Endothelial cell of umbilical vein (primary cell): ENCODE data around the gene SFTPA1. TPM values are rescaled to one million over a fixed set of nuclear protein-coding genes. Genes with fewer than 3 reads are reported as not detected.
A peak's percentile ranks its signal among the peaks of the same experiment; 100 is the strongest.
"Not testable (repeated sequence)": the region's sequence is repeated elsewhere in the genome, so short reads cannot be mapped to it uniquely, and the experiment has no call there.

Experiments used
- BruUV-seq: library from RNA; stranded (reverse); fragments of 400-500 nt; replicated peaks from 2 replicates; lab custom pipeline; 2021; lab: Mats Ljungman, UMichigan
- CTCF ChIA-PET: fragments of 300-600, 350-600 bp; sonication (Branson Sonifier 250); formaldehyde crosslinking; loops from one replicate; lab custom pipeline; 2021; ENCODE audit warnings: antibody characterized with exemption, inconsistent platforms; lab: Charles Lee
- POLR2A ChIA-PET: fragments of 300-600, 350-600 bp; sonication (Branson Sonifier 250); formaldehyde crosslinking; loops from one replicate; lab custom pipeline; 2021; ENCODE audit warnings: antibody characterized with exemption, inconsistent platforms; lab: Charles Lee
- DNase-seq: peaks from one replicate; pipeline ENCODE4 v3.0.0-alpha.2; 2011; ENCODE audit warnings: low read depth, low spot score
- FAIRE-seq: peaks from 2 replicates; lab custom pipeline; 2011; peaks lifted over from hg19 to GRCh38; lab: Jason Lieb, UNC
- H2AFZ ChIP-seq: 2 replicates; pipeline ENCODE4 v1.6.0; 2012; ENCODE audit warnings: low read depth, low read length, control low read depth, inconsistent platforms
- H3K27ac ChIP-seq: 2 replicates; pipeline ENCODE4 v1.5.1; 2011; ENCODE audit warnings: low read depth, mild to moderate bottlenecking, control low read depth, low read length, moderate library complexity; ENCODE audit not compliant: insufficient read depth
- H3K27me3 ChIP-seq, 2 experiments: 2 replicates each; pipeline versions ENCODE4 v1.6.0 to v1.6.1; 2011; ENCODE audit warnings: low read length in 2 of 2, mixed read lengths in 1 of 2; ENCODE audit not compliant: control insufficient read depth in 2 of 2, insufficient read depth in 2 of 2
- H3K36me3 ChIP-seq, 2 experiments: 2 replicates in 1 of 2; 3 replicates in 1 of 2; pipeline ENCODE4 v1.5.1; 2011; ENCODE audit warnings: low read length in 2 of 2, mild to moderate bottlenecking in 1 of 2, moderate library complexity in 1 of 2; ENCODE audit not compliant: control insufficient read depth in 2 of 2, insufficient read depth in 2 of 2; ENCODE audit errors: extremely low read depth in 1 of 2
- H3K4me1 ChIP-seq: 3 replicates; pipeline ENCODE4 v1.5.1; 2011; ENCODE audit warnings: mild to moderate bottlenecking, low read length; ENCODE audit not compliant: control insufficient read depth, insufficient read depth; ENCODE audit errors: extremely low read depth
- H3K4me2 ChIP-seq: 2 replicates; pipeline ENCODE4 v1.6.1; 2011; ENCODE audit warnings: low read length, control low read depth, mixed read lengths; ENCODE audit not compliant: insufficient read depth
- H3K4me3 ChIP-seq, 3 experiments: fragments of 200-600 bp in 1 of 3; sonication (generic), shearing (Covaris generic) in 1 of 3; replicated peaks in 1 of 3; 2 replicates each; pipeline ENCODE4 v1.5.1; 2011 to 2016; ENCODE audit warnings: control low read depth in 3 of 3, low read length in 3 of 3, mild to moderate bottlenecking in 2 of 3, inconsistent platforms in 1 of 3, low read depth in 1 of 3, moderate library complexity in 1 of 3; ENCODE audit not compliant: insufficient read depth in 1 of 3
- H3K79me2 ChIP-seq: 2 replicates; pipeline ENCODE4 v1.6.0; 2012; ENCODE audit warnings: low read length, inconsistent platforms; ENCODE audit not compliant: control insufficient read depth, insufficient read depth
- H3K9ac ChIP-seq: replicated peaks from 2 replicates; pipeline ENCODE3; 2011; ENCODE audit warnings: low read length, control low read depth; ENCODE audit not compliant: insufficient read depth; ENCODE audit errors: extremely low read depth
- H3K9me1 ChIP-seq: replicated peaks from 3 replicates; pipeline ENCODE4 v1.6.0; 2011; ENCODE audit warnings: mild to moderate bottlenecking, low read length; ENCODE audit not compliant: control insufficient read depth, insufficient read depth; ENCODE audit errors: extremely low read depth
- H3K9me3 ChIP-seq: replicated peaks from 2 replicates; pipeline ENCODE4 v1.5.1; 2012; ENCODE audit warnings: low read length, inconsistent platforms; ENCODE audit not compliant: control insufficient read depth, insufficient read depth
- H4K20me1 ChIP-seq: replicated peaks from 2 replicates; pipeline ENCODE3; 2011; ENCODE audit warnings: mild to moderate bottlenecking, low read length; ENCODE audit not compliant: control insufficient read depth, insufficient read depth; ENCODE audit errors: extremely low read depth
- FOS ChIP-seq: IDR thresholded peaks from 2 replicates; pipeline ENCODE4 v1.6.1; 2011; ENCODE audit warnings: mild to moderate bottlenecking, low read length, moderate library complexity, borderline replicate concordance; ENCODE audit not compliant: insufficient read depth
- GATA2 ChIP-seq: IDR thresholded peaks from 2 replicates; pipeline ENCODE4 v1.7.0; 2011; ENCODE audit warnings: low read depth, mild to moderate bottlenecking, moderate library complexity, mixed read lengths, low read length; ENCODE audit not compliant: insufficient read length, insufficient read depth
- JUN ChIP-seq: IDR thresholded peaks from 2 replicates; pipeline ENCODE4 v1.6.1; 2011; ENCODE audit warnings: borderline replicate concordance, low read depth; ENCODE audit not compliant: insufficient read length, insufficient read depth
- dilution Hi-C: fragments of 300-500 bp; cut with MboI; formaldehyde crosslinking; loops from one replicate; pipeline ENCODE4 v1.15.0; 2019; ENCODE audit warnings: low sequenced_read_pairs; ENCODE audit not compliant: extremely low pct_ligation_motif_present
- intact Hi-C: fragments of 100-400 bp; cut with micrococcal nuclease; formaldehyde crosslinking; loops from one replicate; pipeline ENCODE4 v1.10.0; 2022
- polyA plus RNA-seq, 4 experiments: library from polyadenylated mRNA; depleted of rRNA in 3 of 4; stranded (reverse) in 3 of 4; unstranded in 1 of 4; fragments of >200 nt; gene quantifications; 2 replicates each; pipeline versions ENCODE4 v1.2.1 to v1.2.3, GENCODE V29; 2011 to 2012; ENCODE audit warnings: missing spikeins in 1 of 4
- total RNA-seq: library from RNA; stranded (reverse); gene quantifications from 2 replicates; pipeline ENCODE4 v1.2.3, GENCODE V29; 2021
- TF ChIP-seq, protein P1 (sequence below), 2 donors: IDR thresholded peaks; 1 replicate in 1 of 2; 2 replicates in 1 of 2; pipeline ENCODE4 v1.5.1; 2011; ENCODE audit warnings: low read length in 2 of 2, mild to moderate bottlenecking in 2 of 2, moderate library complexity in 2 of 2, control low read depth in 1 of 2, inconsistent platforms in 1 of 2, low read depth in 1 of 2; ENCODE audit not compliant: insufficient read depth in 1 of 2; ENCODE audit errors: extremely low read depth in 1 of 2

Gene SFTPA1
- total and polyA plus RNA-seq, 2 donors (not counting 3 experiments of a cell fraction or from before 2014, with no cell fraction given): not detected

DNA sequence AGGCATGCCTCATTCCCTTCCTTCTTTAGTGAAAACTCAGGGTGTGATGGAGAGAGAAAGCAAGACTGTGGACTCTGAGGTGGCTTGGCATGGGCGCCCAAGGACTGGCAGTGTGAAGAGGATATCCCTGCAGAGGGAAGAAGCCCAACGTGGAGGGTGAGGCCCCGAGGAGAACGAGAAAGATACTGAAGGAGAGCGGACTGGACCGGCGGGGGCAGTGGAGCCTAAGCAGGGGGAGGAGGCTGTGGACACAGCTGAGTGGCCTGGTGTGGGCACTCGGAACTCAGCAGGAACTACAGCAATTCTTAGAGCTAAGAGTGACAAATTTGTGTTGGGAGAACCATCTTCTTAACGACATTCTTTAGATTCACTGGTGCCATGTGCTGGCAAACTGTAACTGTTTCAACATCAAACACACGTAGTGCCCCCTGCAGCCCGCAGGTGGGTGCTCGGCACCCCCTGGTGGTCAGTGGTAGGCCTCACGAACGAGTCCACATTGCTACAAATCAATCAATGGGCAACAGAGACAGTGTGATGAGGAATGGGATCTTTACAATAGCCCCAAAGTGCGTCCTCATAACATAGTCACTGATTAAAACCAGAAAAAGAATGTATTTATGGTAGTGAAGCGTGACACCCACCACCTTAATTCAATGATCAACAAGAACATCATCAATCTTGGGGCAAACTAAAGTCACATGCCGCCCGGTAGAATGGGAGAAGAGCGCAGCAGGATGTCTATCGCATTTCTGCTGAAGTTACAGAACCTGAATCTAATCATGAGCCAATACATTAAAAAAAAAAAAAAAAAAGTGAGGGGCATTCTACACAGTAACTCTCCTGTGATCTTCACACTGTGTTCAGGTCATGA is 2.0 kb upstream of the SFTPA1 start:
- Histone ChIP-seq H3K9me1 (no peaks in the 10 kb centered on the region), H3K27me3 (peaks cover 0 to 3% of the 10 kb centered on the region in 2 experiments), H2AFZ (no peak overlapping the region), H4K20me1 (no peaks in the 10 kb centered on the region), H3K4me2 (no peak overlapping the region), H3K27ac (no peak overlapping the region), H3K4me3 (no peak overlapping the region), H3K36me3 (no peaks in the 10 kb centered on the region), H3K4me1 (no peaks in the 10 kb centered on the region), H3K9ac (no peak overlapping the region), H3K79me2 (no peaks in the 10 kb centered on the region), H3K9me3 (no peaks in the 10 kb centered on the region)
- DNase-seq (peak; percentile 13), FAIRE-seq (peak; percentile 79)
- no TSS peak for BruUV-seq
- POLR2A ChIA-PET: no interaction called here
- no peak for TF ChIP-seq JUN
- no peak for TF ChIP-seq FOS
- TF ChIP-seq GATA2: no peak
- TF ChIP-seq, protein P1, sequence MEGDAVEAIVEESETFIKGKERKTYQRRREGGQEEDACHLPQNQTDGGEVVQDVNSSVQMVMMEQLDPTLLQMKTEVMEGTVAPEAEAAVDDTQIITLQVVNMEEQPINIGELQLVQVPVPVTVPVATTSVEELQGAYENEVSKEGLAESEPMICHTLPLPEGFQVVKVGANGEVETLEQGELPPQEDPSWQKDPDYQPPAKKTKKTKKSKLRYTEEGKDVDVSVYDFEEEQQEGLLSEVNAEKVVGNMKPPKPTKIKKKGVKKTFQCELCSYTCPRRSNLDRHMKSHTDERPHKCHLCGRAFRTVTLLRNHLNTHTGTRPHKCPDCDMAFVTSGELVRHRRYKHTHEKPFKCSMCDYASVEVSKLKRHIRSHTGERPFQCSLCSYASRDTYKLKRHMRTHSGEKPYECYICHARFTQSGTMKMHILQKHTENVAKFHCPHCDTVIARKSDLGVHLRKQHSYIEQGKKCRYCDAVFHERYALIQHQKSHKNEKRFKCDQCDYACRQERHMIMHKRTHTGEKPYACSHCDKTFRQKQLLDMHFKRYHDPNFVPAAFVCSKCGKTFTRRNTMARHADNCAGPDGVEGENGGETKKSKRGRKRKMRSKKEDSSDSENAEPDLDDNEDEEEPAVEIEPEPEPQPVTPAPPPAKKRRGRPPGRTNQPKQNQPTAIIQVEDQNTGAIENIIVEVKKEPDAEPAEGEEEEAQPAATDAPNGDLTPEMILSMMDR (IDR thresholded peaks at IDR 0.05; ENCODE audit: extremely low read depth in 1 of 2, insufficient read depth in 1 of 2, low read depth in 1 of 2, low read length in 2 of 2): peak; percentile 68 to 79
- CTCF ChIA-PET: interaction anchor here (1.0 kb wide), 1 partner anchor 72 kb away, joined by 7 read pairs; no protein-coding TSS in a partner anchor
- dilution Hi-C loops (no loop called here), intact Hi-C loops (loop anchor here (1.0 kb wide), 3 partner anchors 46 to 234 kb away; no protein-coding TSS in a partner anchor)

DNA sequence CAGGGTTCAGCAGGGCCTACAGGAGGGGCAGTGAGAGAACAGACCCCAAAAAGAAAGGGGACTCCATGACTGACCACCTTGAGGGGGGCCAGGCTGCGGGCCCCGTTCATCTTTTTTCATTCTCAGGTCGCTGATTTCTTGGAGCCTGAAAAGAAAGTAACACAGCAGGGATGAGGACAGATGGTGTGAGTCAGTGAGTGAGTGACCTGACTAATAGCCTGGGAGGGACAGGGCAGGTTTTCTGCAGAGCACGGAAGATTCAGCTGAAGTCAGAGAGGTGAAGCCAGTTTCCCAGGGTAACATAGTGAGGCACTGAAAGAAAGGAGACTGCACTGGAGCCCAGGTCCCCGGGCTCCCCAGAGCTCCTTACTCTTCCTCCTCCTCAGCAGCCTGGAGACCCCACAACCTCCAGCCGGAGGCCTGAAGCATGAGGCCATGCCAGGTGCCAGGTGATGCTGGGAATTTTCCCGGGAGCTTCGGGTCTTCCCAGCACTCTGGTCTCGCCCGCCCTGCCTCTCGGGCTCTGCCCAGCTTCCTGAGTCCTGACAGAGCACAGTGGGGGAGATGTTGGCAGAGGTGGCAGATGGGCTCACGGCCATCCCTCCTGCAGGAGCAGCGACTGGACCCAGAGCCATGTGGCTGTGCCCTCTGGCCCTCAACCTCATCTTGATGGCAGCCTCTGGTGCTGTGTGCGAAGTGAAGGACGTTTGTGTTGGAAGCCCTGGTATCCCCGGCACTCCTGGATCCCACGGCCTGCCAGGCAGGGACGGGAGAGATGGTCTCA is 646 bp downstream of the SFTPA1 start:
- FAIRE-seq, POLR2A ChIA-PET, H3K36me3 ChIP-seq, H3K79me2 ChIP-seq, H3K4me3 ChIP-seq, H3K9ac ChIP-seq, DNase-seq, H4K20me1 ChIP-seq, H3K4me1 ChIP-seq, H3K4me2 ChIP-seq, H3K9me1 ChIP-seq, H2AFZ ChIP-seq, dilution Hi-C loops, H3K27ac ChIP-seq, H3K27me3 ChIP-seq, BruUV-seq, intact Hi-C loops, H3K9me3 ChIP-seq: not testable (repeated sequence)
- CTCF ChIA-PET: interaction anchor here (0.5 kb wide), 1 partner anchor 507 kb away, joined by 3 read pairs; no protein-coding TSS in a partner anchor
